ENCODE data around the gene PTS.
"Not testable (repeated sequence)": the region's sequence is repeated elsewhere in the genome, so short reads cannot be mapped to it uniquely, and the experiment has no call there.

PTS gene

GRCh38 chr11:112226062-112226830 is at the start of gene PTS:
Gene PTS (plus strand): TSS chr11:112226428. CDS start chr11:112226444, 16 bp downstream.
- peak; percentile 67 for DNase-seq

GRCh38 chr11:112177589-112177988 is 48.6 kb upstream of the PTS start:
- no peak for DNase-seq

- no peak for DNase-seq
Measured at GRCh38 chr11:112178428-112178827, 47.8 kb upstream of the PTS start.

DNA sequence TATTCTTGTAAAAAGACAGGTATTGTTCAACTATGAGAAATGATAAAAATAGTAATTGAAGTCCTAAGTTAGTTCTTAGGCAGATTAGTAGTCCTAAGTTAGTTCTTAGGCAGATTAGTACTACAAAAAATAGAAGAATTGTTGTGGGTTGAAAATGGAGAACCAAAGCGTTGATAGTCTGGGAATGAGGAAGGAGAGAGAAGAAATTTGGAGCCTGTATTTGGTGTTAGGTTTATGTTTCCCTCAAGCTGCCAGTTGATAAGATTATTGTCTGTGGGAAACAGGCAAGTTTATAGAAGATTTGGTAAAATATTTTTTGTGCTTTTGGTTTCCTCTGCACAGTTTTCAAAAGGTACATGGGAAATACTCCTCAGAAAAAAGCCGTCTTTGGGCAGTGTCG is 47.3 kb upstream of the PTS start:
- no peak for DNase-seq

DNA sequence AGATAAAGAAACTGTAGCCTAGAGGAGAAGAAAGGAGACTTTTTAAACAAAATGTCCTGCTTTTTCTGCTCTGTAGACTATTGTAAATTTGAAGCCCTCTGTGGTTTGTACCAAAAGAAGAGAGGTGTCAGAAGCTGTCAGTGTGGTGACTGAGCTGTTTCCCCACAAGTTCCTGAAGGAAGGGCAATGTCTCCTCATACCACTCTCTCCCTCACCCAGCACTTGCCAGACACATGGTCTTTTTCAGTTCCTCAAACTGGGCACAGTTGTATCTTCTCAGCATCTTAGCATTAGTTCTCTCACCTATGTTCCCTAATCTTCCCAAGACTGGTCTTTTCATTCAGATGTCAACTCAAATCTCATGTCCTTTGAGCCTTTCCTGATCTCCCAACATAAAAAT is 46.6 kb upstream of the PTS start:
- no peak for DNase-seq

DNA sequence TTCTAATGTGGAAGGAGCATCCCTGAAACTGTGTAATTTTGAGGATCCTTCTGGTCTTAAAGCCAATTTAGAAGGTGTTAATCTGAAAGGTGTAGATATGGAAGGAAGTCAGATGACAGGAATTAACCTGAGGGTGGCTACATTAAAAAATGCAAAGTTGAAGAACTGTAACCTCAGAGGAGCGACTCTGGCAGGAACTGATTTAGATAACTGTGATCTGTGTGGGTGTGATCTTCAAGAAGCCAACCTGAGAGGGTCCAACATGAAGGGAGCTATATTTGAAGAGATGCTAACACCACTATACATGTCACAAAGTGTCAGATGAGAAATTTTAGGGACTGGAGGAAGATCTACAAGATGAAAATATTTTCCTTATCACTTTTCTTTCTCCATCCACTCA is 43.4 kb upstream of the PTS start:
- DNase-seq: no peak

DNA sequence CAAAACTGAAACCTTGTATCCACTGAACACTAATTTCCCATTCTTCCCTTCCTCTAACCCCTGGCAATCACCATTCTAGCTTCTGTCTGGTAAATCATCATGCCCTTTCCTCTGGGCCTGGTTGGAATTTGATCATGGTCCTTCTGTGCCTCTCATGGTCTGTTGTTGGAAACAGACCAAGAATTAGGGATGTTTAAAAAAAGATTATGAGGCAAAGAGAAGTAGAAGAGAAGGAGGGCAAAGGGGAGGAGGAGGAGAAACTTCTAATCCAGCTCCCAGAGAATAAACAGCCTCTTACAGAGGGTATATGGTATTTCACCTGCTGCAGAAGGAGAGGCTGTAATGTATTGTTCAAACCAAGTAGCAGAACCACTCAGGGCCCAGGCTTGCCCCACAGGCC is 40.3 kb upstream of the PTS start:
- DNase-seq: no peak

- DNase-seq: no peak
Measured at GRCh38 chr11:112186304-112186703, 39.9 kb upstream of the PTS start.

- not testable (repeated sequence) for DNase-seq
Measured at GRCh38 chr11:112195113-112195512, 31.1 kb upstream of the PTS start.

DNA sequence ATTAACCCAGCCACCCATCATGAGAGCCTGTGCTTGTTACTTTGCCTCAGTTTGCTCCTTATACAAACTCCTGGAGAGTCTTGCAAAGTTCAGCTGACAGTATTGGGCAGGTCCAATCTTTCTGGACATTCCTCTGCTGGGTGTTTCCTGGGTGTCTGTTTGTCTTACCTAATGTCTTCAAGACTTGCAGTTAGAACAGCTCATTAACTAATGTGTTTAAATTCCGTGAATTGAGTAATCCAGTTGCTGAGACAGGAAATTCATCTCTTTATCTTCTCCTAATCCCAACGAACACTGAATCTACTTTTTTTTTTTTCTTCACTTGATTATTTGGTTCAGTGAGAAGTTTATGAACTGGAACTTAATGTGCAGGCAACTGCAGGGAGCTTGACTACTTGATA is 30.3 kb upstream of the PTS start:
- DNase-seq: no peak

DNA sequence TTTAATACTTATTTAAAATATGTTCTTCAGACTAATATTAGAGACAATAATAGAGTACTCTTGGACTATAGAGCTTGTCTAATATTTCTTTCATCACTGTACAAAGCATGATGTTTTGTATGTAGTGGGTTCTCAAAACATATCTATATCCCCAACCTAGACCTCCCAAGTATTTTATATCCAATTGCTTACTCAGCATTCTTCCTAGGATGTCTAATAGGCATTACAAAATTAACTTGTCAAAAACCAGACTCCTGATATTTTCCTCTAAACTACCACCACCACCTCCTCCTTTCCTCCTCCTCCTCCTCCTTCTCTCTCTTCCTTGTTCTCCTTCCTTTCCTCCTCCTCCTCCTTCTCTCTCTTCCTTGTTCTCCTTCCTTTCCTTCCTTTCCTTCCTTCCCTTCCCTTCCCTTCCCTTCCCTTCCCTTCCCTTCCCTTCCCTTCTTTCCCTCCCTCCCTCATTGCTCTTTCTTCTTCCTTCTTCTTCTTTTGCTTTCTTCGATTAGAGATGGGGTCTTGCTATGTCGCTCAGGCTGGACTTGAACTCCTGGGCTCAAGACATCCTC is 29.6 kb upstream of the PTS start:
- no peak for DNase-seq

GRCh38 chr11:112199101-112199500 is 27.1 kb upstream of the PTS start:
- not testable (repeated sequence) for DNase-seq

- DNase-seq: no peak
Measured at GRCh38 chr11:112200252-112200651, 26.0 kb upstream of the PTS start.

GRCh38 chr11:112206071-112206470 is 20.2 kb upstream of the PTS start:
- DNase-seq: no peak

DNA sequence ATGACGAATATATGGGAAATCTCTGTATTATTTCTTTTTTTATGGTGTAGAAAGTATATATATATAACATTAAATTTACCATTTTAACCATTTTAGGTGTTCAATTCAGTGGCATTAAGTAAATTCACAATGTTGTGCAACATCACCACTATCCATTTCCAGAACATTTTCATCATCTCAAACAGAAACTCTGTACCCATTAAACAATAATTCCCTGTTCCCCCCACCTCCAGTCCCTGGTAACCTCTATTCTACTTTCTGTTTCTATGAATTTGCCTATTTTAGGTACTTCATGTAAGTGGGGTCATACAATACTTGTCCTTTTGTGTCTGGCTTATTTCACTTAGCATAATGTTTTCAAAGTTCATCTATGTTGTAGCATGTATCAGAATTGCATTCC is 15.3 kb upstream of the PTS start:
- no peak for DNase-seq

- DNase-seq: no peak
Measured at GRCh38 chr11:112211536-112211935, 14.7 kb upstream of the PTS start.

DNA sequence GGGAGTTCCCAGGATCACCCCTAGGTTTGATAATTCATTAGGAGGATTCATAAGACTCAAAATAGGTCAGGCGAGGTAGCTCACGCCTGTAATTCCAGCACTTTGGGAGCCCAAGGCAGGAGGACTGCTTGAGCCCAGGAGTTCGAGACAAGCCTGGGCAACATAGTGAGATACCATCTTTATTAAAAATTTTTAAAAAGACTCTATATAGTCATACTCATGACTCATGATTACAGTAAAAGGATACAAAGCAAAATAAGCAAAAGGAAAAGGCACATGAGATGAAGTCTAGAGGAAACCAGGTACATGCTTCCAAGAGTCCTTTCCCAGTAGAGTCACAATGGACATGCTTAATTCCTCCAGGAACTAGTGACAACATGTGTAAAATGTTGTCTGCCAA is 13.9 kb upstream of the PTS start:
- DNase-seq: no peak

GRCh38 chr11:112212710-112213109 is 13.5 kb upstream of the PTS start:
- no peak for DNase-seq

GRCh38 chr11:112213753-112214152 is 12.5 kb upstream of the PTS start:
- no peak for DNase-seq

GRCh38 chr11:112215621-112216020 is 10.6 kb upstream of the PTS start:
- DNase-seq: no peak

DNA sequence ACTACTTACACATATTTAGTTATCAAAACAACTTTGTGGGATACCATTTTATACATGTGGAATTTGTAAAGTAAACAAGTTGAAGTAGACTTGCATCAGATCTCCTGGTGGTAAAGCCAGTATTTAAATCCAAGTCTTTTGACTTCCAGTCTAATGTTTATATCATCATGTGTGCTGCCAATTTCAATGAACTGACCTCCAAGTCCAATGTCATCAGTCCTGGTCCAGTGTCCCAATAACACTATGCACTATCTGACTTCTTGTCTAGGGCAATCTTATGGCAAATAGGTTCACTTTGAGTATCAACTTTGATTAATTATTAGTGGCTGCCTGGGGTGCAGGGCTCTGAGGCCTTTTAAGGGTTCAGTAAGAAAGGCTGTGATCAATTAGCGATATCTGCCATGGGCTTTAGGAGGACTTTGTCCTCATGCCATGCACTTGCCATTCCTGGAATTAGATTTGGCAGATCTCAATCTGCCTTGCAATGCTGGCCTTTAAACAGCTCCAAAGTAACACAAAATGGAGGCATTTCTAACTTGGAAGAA is 9.6 kb upstream of the PTS start:
- no peak for DNase-seq

DNA sequence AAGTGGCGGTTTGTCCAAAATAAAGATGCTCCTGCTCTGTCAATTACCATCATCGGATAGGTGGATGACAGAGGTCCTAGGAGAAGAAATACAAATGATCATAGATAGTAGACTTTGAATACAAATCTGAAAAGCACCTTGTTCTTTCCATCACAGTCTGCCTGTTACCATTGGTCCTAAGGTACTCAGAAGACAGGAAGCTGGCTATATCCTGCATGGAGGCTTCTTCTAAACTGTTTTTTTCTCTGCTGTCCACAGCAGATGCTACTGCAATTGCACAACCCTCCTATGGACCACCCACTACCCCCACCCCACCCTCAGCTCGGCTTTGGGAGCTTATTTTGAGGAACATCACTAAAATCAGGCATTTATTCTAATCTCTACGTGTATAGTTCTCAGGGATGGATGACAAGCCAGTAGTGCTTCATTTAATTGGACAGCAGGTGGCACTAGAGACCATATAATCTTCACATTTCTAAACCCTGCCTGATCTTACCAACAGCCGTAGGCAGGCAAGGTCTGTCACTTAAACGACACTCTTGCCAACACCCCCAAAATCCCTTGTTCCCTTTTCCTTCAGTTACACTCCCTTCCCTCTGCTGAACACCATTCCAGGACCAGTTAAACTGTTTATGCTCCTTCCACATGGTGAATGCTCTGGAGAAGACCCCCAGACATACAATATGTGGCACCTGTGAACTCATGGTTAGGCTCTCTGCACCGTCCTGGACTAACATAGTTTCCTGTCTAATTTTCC is 6.6 kb upstream of the PTS start:
- peak; percentile 44 for DNase-seq

GRCh38 chr11:112221274-112221835 is 4.9 kb upstream of the PTS start:
- no peak for DNase-seq

- DNase-seq: no peak
Measured at GRCh38 chr11:112222303-112222702, 3.9 kb upstream of the PTS start.

Measured in COR-L47 (cell line).